Panc1 (cell line): ENCODE measurements around the gene EHBP1.
"Not testable (repeated sequence)": the region's sequence is repeated elsewhere in the genome, so short reads cannot be mapped to it uniquely, and the experiment has no call there.

ENCODE experiments used
- POLR2AphosphoS5 ChIP-seq: IDR thresholded peaks from 2 replicates; pipeline ENCODE4 v1.6.1; 2012; ENCODE audit warnings: mild to moderate bottlenecking, low read depth, low read length, moderate library complexity
- REST ChIP-seq, 2 experiments: IDR thresholded peaks; 2 replicates each; pipeline ENCODE4 v1.6.1; 2011 to 2012; ENCODE audit warnings: low read depth in 2 of 2, control low read depth in 1 of 2, low read length in 1 of 2, mild to moderate bottlenecking in 1 of 2, moderate library complexity in 1 of 2; ENCODE audit not compliant: insufficient read depth in 1 of 2
- SIN3A ChIP-seq: IDR thresholded peaks from 2 replicates; pipeline ENCODE4 v1.6.1; 2012; ENCODE audit warnings: low read depth, mild to moderate bottlenecking, low read length, moderate library complexity, borderline replicate concordance; ENCODE audit not compliant: insufficient read depth
- TF ChIP-seq, protein P1 (sequence below): fragments of 450-650 bp; IDR thresholded peaks from 2 replicates; pipeline ENCODE4 v1.5.1; 2017; ENCODE audit warnings: mild to moderate bottlenecking

GRCh38 chr2:62713196-62713595, 7.7 kb downstream of the EHBP1 start:
- not testable (repeated sequence) for TF ChIP-seq POLR2AphosphoS5; REST (IDR thresholded peaks at IDR 0.05; ENCODE audit: insufficient read depth in 1 of 2, low read depth in 2 of 2, low read length in 1 of 2); SIN3A
- TF ChIP-seq, protein P1, sequence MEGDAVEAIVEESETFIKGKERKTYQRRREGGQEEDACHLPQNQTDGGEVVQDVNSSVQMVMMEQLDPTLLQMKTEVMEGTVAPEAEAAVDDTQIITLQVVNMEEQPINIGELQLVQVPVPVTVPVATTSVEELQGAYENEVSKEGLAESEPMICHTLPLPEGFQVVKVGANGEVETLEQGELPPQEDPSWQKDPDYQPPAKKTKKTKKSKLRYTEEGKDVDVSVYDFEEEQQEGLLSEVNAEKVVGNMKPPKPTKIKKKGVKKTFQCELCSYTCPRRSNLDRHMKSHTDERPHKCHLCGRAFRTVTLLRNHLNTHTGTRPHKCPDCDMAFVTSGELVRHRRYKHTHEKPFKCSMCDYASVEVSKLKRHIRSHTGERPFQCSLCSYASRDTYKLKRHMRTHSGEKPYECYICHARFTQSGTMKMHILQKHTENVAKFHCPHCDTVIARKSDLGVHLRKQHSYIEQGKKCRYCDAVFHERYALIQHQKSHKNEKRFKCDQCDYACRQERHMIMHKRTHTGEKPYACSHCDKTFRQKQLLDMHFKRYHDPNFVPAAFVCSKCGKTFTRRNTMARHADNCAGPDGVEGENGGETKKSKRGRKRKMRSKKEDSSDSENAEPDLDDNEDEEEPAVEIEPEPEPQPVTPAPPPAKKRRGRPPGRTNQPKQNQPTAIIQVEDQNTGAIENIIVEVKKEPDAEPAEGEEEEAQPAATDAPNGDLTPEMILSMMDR = not testable (repeated sequence)
